Measurements from ENCODE around the gene NFKBIZ. TPM values are rescaled to one million over a fixed set of nuclear protein-coding genes. Genes with fewer than 3 reads are reported as not detected.

Gene NFKBIZ
- total and polyA plus RNA-seq, 9 of the 15 experiments (the other 6 are each of a cell fraction or from before 2014, with no cell fraction given) = 1.2 to 13.7 (median 5.7) TPM

DNA sequence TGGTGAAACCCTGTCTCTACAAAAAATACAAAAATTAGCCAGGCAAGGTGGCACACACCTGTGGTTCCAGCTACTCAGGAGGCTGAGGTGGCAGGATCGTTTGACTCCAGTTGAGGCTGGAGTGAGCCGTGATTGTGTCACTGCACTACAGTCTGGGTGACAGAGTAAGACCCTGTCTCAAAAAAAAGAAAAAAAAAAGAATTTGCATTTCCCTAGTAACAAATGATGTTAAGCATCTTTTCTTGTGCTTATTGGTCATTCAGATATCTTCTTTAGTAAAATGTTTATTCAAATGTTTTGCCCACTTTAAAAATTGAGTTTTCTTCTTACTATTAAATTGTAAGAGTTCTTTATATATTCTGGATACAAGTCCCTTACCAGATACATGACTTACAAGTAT lies 48.7 kb downstream of the NFKBIZ start:
- 4% methylated on average over 2 of the region's 2 CpGs for WGBS (ENCODE audit: insufficient coverage, low coverage, missing lambda C conversion rate)
- Histone ChIP-seq H3K36me3 (ENCODE audit: control insufficient read depth, insufficient read depth, low read length) (no peaks in the 10 kb centered on the region), H3K9me3 (replicated peaks; ENCODE audit: control insufficient read depth, insufficient read depth, low read depth, low read length) (no peaks in the 10 kb centered on the region), H3K4me2 (ENCODE audit: insufficient read depth, low read length) (no peak overlapping the region), H3K9ac (ENCODE audit: insufficient read depth in 1 of 2, low read depth in 2 of 2, low read length in 2 of 2) (no peak overlapping the region), H2AFZ (ENCODE audit: low read depth, low read length) (no peak overlapping the region), H3K9me1 (ENCODE audit: control insufficient read depth, insufficient read depth, low read length) (no peaks in the 10 kb centered on the region), H3K27me3 (ENCODE audit: control insufficient read depth in 2 of 2, insufficient read depth in 2 of 2, low read length in 2 of 2) (no peaks in the 10 kb centered on the region), H3K27ac (ENCODE audit: extremely low read depth, low read depth, low read length) (no peak overlapping the region), H3K79me2 (ENCODE audit: control insufficient read depth, insufficient read depth, low read length) (no peaks in the 10 kb centered on the region), H4K20me1 (replicated peaks; ENCODE audit: control insufficient read depth, insufficient read depth, low read length) (no peaks in the 10 kb centered on the region), H3K4me3 (no peak overlapping the region), H3K4me1 (replicated peaks in 1 of 2; ENCODE audit: control insufficient read depth in 2 of 2, insufficient read depth in 2 of 2, low read length in 2 of 2) (no peaks in the 10 kb centered on the region)
- intact Hi-C loops (cut with micrococcal nuclease) (no loop called here), in situ Hi-C loops (cut with MboI) (no loop called here)
- 0 out of 2 replicates have a peak, but pooled peaks have one; percentile 63 for TF ChIP-seq RFX5 (IDR thresholded peaks at IDR 0.05; ENCODE audit: low read depth, low read length)
- no peak for TF ChIP-seq NFIX (CRISPR knock-in tag; IDR thresholded peaks at IDR 0.05; ENCODE audit: low read depth)
- POLR2A ChIA-PET = no interaction called here
- no peak for DNase-seq (ENCODE audit: extremely low read depth in 1 of 4, low spot score in 3 of 4)
- CTCF ChIA-PET (ENCODE audit: low intra/inter-chr PET ratio) = no interaction called here
- FAIRE-seq = no peak
- BruUV-seq (replicated peaks) = no TSS peak
- no peak for ATAC-seq

DNA sequence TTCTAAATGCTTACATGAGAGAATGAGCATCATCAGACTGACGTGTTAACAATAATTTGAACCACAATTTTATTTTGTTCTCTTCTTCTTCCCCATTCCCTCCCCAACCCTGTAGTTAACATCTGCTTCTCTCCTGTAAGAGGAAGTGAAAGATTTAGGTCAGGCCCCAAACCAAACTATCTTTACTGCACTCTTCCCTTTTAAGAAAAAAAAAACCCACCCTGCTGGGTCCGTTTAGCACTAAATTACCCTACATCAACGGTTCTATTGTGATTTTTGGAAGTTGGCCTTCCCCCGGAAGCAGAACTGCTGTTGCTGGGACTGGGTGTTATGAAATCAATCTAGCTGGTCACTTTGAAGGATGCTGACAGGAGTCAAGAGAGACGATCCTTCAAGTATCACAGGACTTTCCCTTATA lies 49.4 kb downstream of the NFKBIZ start:
- Histone ChIP-seq H3K9ac (ENCODE audit: insufficient read depth in 1 of 2, low read depth in 2 of 2, low read length in 2 of 2) (no peak overlapping the region), H3K79me2 (ENCODE audit: control insufficient read depth, insufficient read depth, low read length) (no peaks in the 10 kb centered on the region), H3K27me3 (ENCODE audit: control insufficient read depth in 2 of 2, insufficient read depth in 2 of 2, low read length in 2 of 2) (no peaks in the 10 kb centered on the region), H2AFZ (ENCODE audit: low read depth, low read length) (no peak overlapping the region), H3K36me3 (ENCODE audit: control insufficient read depth, insufficient read depth, low read length) (no peaks in the 10 kb centered on the region), H3K4me1 (replicated peaks in 1 of 2; ENCODE audit: control insufficient read depth in 2 of 2, insufficient read depth in 2 of 2, low read length in 2 of 2) (no peaks in the 10 kb centered on the region), H3K9me3 (replicated peaks; ENCODE audit: control insufficient read depth, insufficient read depth, low read depth, low read length) (no peaks in the 10 kb centered on the region), H3K4me3 (no peak overlapping the region), H3K4me2 (ENCODE audit: insufficient read depth, low read length) (no peak overlapping the region), H4K20me1 (replicated peaks; ENCODE audit: control insufficient read depth, insufficient read depth, low read length) (no peaks in the 10 kb centered on the region), H3K9me1 (ENCODE audit: control insufficient read depth, insufficient read depth, low read length) (no peaks in the 10 kb centered on the region), H3K27ac (ENCODE audit: extremely low read depth, low read depth, low read length) (no peak overlapping the region)
- no peak for DNase-seq (ENCODE audit: extremely low read depth in 1 of 4, low spot score in 3 of 4)
- TF ChIP-seq POLR2AphosphoS5 (IDR thresholded peaks at IDR 0.05; ENCODE audit: control insufficient read depth, insufficient read depth, low read depth, low read length) = no peak
- no peak for TF ChIP-seq CREB1 (IDR thresholded peaks at IDR 0.05)
- TF ChIP-seq CREB1 (CRISPR knock-in tag; IDR thresholded peaks at IDR 0.05) = no peak
- TF ChIP-seq RB1 (IDR thresholded peaks at IDR 0.05; ENCODE audit: low read depth) = no peak
- no peak for TF ChIP-seq CBFB (CRISPR knock-in tag; IDR thresholded peaks at IDR 0.05)
- TF ChIP-seq, protein P1, sequence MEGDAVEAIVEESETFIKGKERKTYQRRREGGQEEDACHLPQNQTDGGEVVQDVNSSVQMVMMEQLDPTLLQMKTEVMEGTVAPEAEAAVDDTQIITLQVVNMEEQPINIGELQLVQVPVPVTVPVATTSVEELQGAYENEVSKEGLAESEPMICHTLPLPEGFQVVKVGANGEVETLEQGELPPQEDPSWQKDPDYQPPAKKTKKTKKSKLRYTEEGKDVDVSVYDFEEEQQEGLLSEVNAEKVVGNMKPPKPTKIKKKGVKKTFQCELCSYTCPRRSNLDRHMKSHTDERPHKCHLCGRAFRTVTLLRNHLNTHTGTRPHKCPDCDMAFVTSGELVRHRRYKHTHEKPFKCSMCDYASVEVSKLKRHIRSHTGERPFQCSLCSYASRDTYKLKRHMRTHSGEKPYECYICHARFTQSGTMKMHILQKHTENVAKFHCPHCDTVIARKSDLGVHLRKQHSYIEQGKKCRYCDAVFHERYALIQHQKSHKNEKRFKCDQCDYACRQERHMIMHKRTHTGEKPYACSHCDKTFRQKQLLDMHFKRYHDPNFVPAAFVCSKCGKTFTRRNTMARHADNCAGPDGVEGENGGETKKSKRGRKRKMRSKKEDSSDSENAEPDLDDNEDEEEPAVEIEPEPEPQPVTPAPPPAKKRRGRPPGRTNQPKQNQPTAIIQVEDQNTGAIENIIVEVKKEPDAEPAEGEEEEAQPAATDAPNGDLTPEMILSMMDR (IDR thresholded peaks at IDR 0.05 in 2 of 3, conservative IDR thresholded peaks at IDR 0.05 in 1 of 3; ENCODE audit: insufficient read depth in 2 of 3, low read depth in 1 of 3, low read length in 3 of 3) = no peak
- TF ChIP-seq SPI1 (IDR thresholded peaks at IDR 0.05; ENCODE audit: borderline replicate concordance, low read depth, low read length) = peak; percentile 19; the same call in 1 of the 2 replicates
- ATAC-seq = no peak
- in situ Hi-C loops (cut with MboI) (no loop called here), intact Hi-C loops (cut with micrococcal nuclease) (no loop called here)
- FAIRE-seq = no peak
- WGBS (ENCODE audit: insufficient coverage, low coverage, missing lambda C conversion rate) = 3% methylated on average over 5 of the region's 5 CpGs
- ChIA-PET POLR2A (no interaction called here), CTCF (ENCODE audit: low intra/inter-chr PET ratio) (no interaction called here)
- BruUV-seq (replicated peaks) = no TSS peak
